SK-N-SH (cell line): Measurements from ENCODE around the gene RGSL1. TPM values are rescaled to one million over a fixed set of nuclear protein-coding genes. Genes with fewer than 3 reads are reported as not detected.

ENCODE experiments used
- CTCF ChIA-PET: fragments of 300-600, 350-600 bp; formaldehyde crosslinking; extraction: SDS; loops from one replicate; lab custom pipeline; 2021; lab: Yijun Ruan, JAX
- POLR2A ChIA-PET: fragments of 350-600 bp; sonication (Branson Sonifier 250); formaldehyde crosslinking; extraction: SDS; loops from one replicate; lab custom pipeline; 2020; ENCODE audit warnings: antibody characterized with exemption, inconsistent platforms; lab: Yijun Ruan, JAX
- DNase-seq: peaks from one replicate; pipeline ENCODE4 v3.0.0; 2012
- H2AFZ ChIP-seq: fragments of 200-600 bp; sonication (generic); 2 replicates; pipeline ENCODE4 v1.8.1; 2016; ENCODE audit warnings: antibody characterized with exemption, mild to moderate bottlenecking, low read depth
- H3F3A ChIP-seq: fragments of 200-600 bp; sonication (generic); replicated peaks from 2 replicates; pipeline ENCODE3; 2016; ENCODE audit warnings: antibody characterized with exemption, mild to moderate bottlenecking; ENCODE audit not compliant: insufficient read depth
- H3K27ac ChIP-seq, 2 experiments: fragments of 200-500 bp in 1 of 2; fragments of 200-600 bp in 1 of 2; sonication (Bioruptor generic) in 1 of 2; sonication (generic), shearing (Covaris generic) in 1 of 2; 2 replicates each; pipeline versions ENCODE4 v1.5.1 to v1.6.1; 2014 to 2016; ENCODE audit warnings: low read depth in 2 of 2, inconsistent platforms in 1 of 2, low read length in 1 of 2, mild to moderate bottlenecking in 1 of 2, mixed read lengths in 1 of 2
- H3K27me3 ChIP-seq: fragments of 200-600 bp; sonication (generic), shearing (Covaris generic); 2 replicates; pipeline ENCODE4 v1.6.1; 2016; ENCODE audit warnings: mixed run types; ENCODE audit not compliant: insufficient read depth
- H3K36me3 ChIP-seq, 2 experiments: fragments of 200-500 bp in 1 of 2; fragments of 200-600 bp in 1 of 2; sonication (Bioruptor generic) in 1 of 2; sonication (generic) in 1 of 2; replicated peaks in 1 of 2; 2 replicates each; pipeline versions ENCODE3 to v1.5.1; 2014 to 2016; ENCODE audit warnings: low read length in 1 of 2, mild to moderate bottlenecking in 1 of 2; ENCODE audit not compliant: insufficient read depth in 2 of 2, control insufficient read depth in 1 of 2
- H3K4me1 ChIP-seq, 2 experiments: fragments of 200-500 bp in 1 of 2; fragments of 200-600 bp in 1 of 2; sonication (Bioruptor generic) in 1 of 2; sonication (generic), shearing (Covaris generic) in 1 of 2; 2 replicates each; pipeline versions ENCODE4 v1.5.1 to v1.6.1; 2014 to 2016; ENCODE audit warnings: low read depth in 1 of 2, low read length in 1 of 2, mixed run types in 1 of 2; ENCODE audit not compliant: insufficient read depth in 2 of 2, control insufficient read depth in 1 of 2
- H3K4me2 ChIP-seq: fragments of 200-600 bp; sonication (generic), shearing (Covaris generic); 2 replicates; pipeline ENCODE4 v1.6.1; 2017; ENCODE audit warnings: mixed run types
- H3K4me3 ChIP-seq, 2 experiments: fragments of 200-500 bp in 1 of 2; fragments of 200-600 bp in 1 of 2; sonication (Bioruptor generic) in 1 of 2; sonication (generic), shearing (Covaris generic) in 1 of 2; 2 replicates each; pipeline versions ENCODE4 v1.5.1 to v1.8.1; 2014 to 2016; ENCODE audit warnings: low read depth in 2 of 2, inconsistent platforms in 1 of 2, low read length in 1 of 2, mild to moderate bottlenecking in 1 of 2, mixed read lengths in 1 of 2, moderate library complexity in 1 of 2
- H3K79me2 ChIP-seq: fragments of 200-600 bp; sonication (generic); 2 replicates; pipeline ENCODE4 v1.8.1; 2017; ENCODE audit warnings: mild to moderate bottlenecking; ENCODE audit not compliant: insufficient read depth
- H3K9ac ChIP-seq: fragments of 200-600 bp; sonication (generic); 2 replicates; pipeline ENCODE4 v1.6.1; 2017; ENCODE audit warnings: mixed run types
- H3K9me2 ChIP-seq: fragments of 200-600 bp; sonication (generic); 2 replicates; pipeline ENCODE4 v1.6.1; 2017; ENCODE audit warnings: mixed run types
- H3K9me3 ChIP-seq: fragments of 200-600 bp; sonication (generic); 2 replicates; pipeline ENCODE4 v1.6.1; 2017; ENCODE audit warnings: mixed run types, mild to moderate bottlenecking, moderate library complexity
- H4K20me1 ChIP-seq: fragments of 200-600 bp; sonication (generic); 2 replicates; pipeline ENCODE4 v1.6.1; 2017; ENCODE audit warnings: mild to moderate bottlenecking, mixed run types; ENCODE audit not compliant: insufficient read depth
- CTCF ChIP-seq: fragments of 200-600 bp; sonication (generic); IDR thresholded peaks from 2 replicates; pipeline ENCODE4 v1.6.1; 2017; ENCODE audit warnings: antibody characterized with exemption, mild to moderate bottlenecking, moderate library complexity
- FOSL2 ChIP-seq: IDR thresholded peaks from 2 replicates; pipeline ENCODE4 v1.4.0; 2012; ENCODE audit warnings: low read depth, mild to moderate bottlenecking, moderate library complexity, borderline replicate concordance
- FOXM1 ChIP-seq: IDR thresholded peaks from 2 replicates; pipeline ENCODE4 v1.4.0; 2012; ENCODE audit warnings: low read depth, mild to moderate bottlenecking
- GATA2 ChIP-seq: sonication (generic); formaldehyde crosslinking; IDR thresholded peaks from 2 replicates; pipeline ENCODE4 v1.5.0; 2020; ENCODE audit warnings: mild to moderate bottlenecking, missing genetic modification reagents
- MEF2A ChIP-seq: IDR thresholded peaks from 2 replicates; pipeline ENCODE4 v1.4.0; 2012; ENCODE audit warnings: low read depth, borderline replicate concordance
- NFIC ChIP-seq: IDR thresholded peaks from 2 replicates; pipeline ENCODE4 v1.4.0; 2012; ENCODE audit warnings: borderline replicate concordance
- POLR2AphosphoS5 ChIP-seq: IDR thresholded peaks from 2 replicates; pipeline ENCODE4 v1.6.1; 2012; ENCODE audit warnings: low read depth, low read length
- REST ChIP-seq: IDR thresholded peaks from 2 replicates; pipeline ENCODE4 v1.6.1; 2012; ENCODE audit warnings: mild to moderate bottlenecking, low read depth, low read length, moderate library complexity
- SMC3 ChIP-seq: IDR thresholded peaks from 2 replicates; pipeline ENCODE4 v1.6.1; 2012; ENCODE audit warnings: low read depth, low read length, improper control_type of control experiment
- WGBS: methylation state at CpG from one replicate; pipeline ENCODE4 v1.1.6; 2017; ENCODE audit warnings: low lambda C conversion rate; 5-methylcytosine and 5-hydroxymethylcytosine counted together
- polyA plus RNA-seq, 3 experiments: library from polyadenylated mRNA; depleted of rRNA; stranded (reverse); fragments of >200 nt; gene quantifications; 2 replicates each; pipeline ENCODE4 v1.2.3, GENCODE V29; 2012

The RGSL1 gene
- polyA plus RNA-seq, 1 of the 3 experiments (the other 2 are of a cell fraction): not detected

GRCh38 chr1:182574156-182574555, 124.2 kb downstream of the RGSL1 start:
- no peak for DNase-seq
- no peaks in the 10 kb centered on the region for H3K9me3 ChIP-seq
- no peaks in the 10 kb centered on the region for H3F3A ChIP-seq
- no peak overlapping the region for H3K9ac ChIP-seq
- H3K27me3 ChIP-seq: no peaks in the 10 kb centered on the region; the same call in 1 of the 2 replicates
- H4K20me1 ChIP-seq: no peaks in the 10 kb centered on the region
- no peak overlapping the region for H3K27ac ChIP-seq
- H3K4me2 ChIP-seq: no peak overlapping the region
- no peaks in the 10 kb centered on the region for H3K79me2 ChIP-seq
- no peak for TF ChIP-seq GATA2 (CRISPR knock-in tag)
- TF ChIP-seq CTCF: no peak
- TF ChIP-seq NFIC: no peak
- no peak for TF ChIP-seq POLR2AphosphoS5
- TF ChIP-seq REST: no peak
- H3K9me2 ChIP-seq: no peaks in the 10 kb centered on the region
- WGBS: 73% methylated on average over 4 of the region's 4 CpGs
- no peaks in the 10 kb centered on the region for H3K4me1 ChIP-seq
- H3K36me3 ChIP-seq: no peaks in the 10 kb centered on the region
- ChIA-PET POLR2A (no interaction called here), CTCF (interaction anchor here (0.9 to 1.7 kb wide), 3 partner anchors 11 to 27 kb away, joined by 3 to 6 read pairs (median 3); no protein-coding TSS in a partner anchor)
- H2AFZ ChIP-seq: no peak overlapping the region
- no peak overlapping the region for H3K4me3 ChIP-seq

- no peaks in the 10 kb centered on the region for H3K36me3 ChIP-seq
- no peak overlapping the region for H3K4me2 ChIP-seq
- H3K9me2 ChIP-seq: no peaks in the 10 kb centered on the region
- no peaks in the 10 kb centered on the region for H3F3A ChIP-seq
- no peaks in the 10 kb centered on the region; the same call in 1 of the 2 replicates for H3K27me3 ChIP-seq
- TF ChIP-seq FOSL2 (no peak), GATA2 (CRISPR knock-in tag) (no peak), FOXM1 (no peak), SMC3 (no peak), MEF2A (no peak)
- no peaks in the 10 kb centered on the region for H4K20me1 ChIP-seq
- no peaks in the 10 kb centered on the region for H3K9me3 ChIP-seq
- ChIA-PET POLR2A (no interaction called here), CTCF (interaction anchor here (0.8 to 1.7 kb wide), 2 partner anchors 19 to 209 kb away, joined by 3 to 6 read pairs; no protein-coding TSS in a partner anchor)
- H3K9ac ChIP-seq: no peak overlapping the region
- H3K79me2 ChIP-seq: no peaks in the 10 kb centered on the region
- no peak overlapping the region for H3K27ac ChIP-seq
- no peaks in the 10 kb centered on the region for H3K4me1 ChIP-seq
- no peak for DNase-seq
- no peak overlapping the region for H2AFZ ChIP-seq
- WGBS: 39% methylated on average over 3 of the region's 3 CpGs
- H3K4me3 ChIP-seq: no peak overlapping the region
These were observed 125.7 kb downstream of the RGSL1 start for GRCh38 chr1:182575540-182576149.
